Endothelial cell (in vitro differentiated cells): ENCODE measurements around the gene RNU5B-1. TPM values are rescaled to one million over a fixed set of nuclear protein-coding genes. Genes with fewer than 3 reads are reported as not detected.
"Not testable (repeated sequence)": the region's sequence is repeated elsewhere in the genome, so short reads cannot be mapped to it uniquely, and the experiment has no call there.

Experiments used
- DNase-seq: peaks from one replicate; pipeline ENCODE4 v3.0.0; 2021; ENCODE audit warnings: low spot score
- H3K27ac Mint-ChIP-seq: one replicate; pipeline ENCODE4 v1.8.0; 2021; ENCODE audit warnings: mixed read lengths, inconsistent platforms; ENCODE audit not compliant: unreplicated experiment
- H3K27me3 Mint-ChIP-seq: one replicate; pipeline ENCODE4 v1.8.0; 2021; ENCODE audit warnings: mild to moderate bottlenecking, moderate library complexity, mixed read lengths, inconsistent platforms; ENCODE audit not compliant: unreplicated experiment
- H3K36me3 Mint-ChIP-seq: one replicate; pipeline ENCODE4 v1.8.0; 2021; ENCODE audit warnings: mild to moderate bottlenecking, low read depth, mixed read lengths, inconsistent platforms; ENCODE audit not compliant: unreplicated experiment
- H3K4me1 Mint-ChIP-seq: one replicate; pipeline ENCODE4 v1.8.0; 2021; ENCODE audit warnings: mild to moderate bottlenecking, mixed read lengths, inconsistent platforms; ENCODE audit not compliant: unreplicated experiment
- H3K4me3 Mint-ChIP-seq: one replicate; pipeline ENCODE4 v1.8.0; 2021; ENCODE audit warnings: mild to moderate bottlenecking, mixed read lengths, inconsistent platforms; ENCODE audit not compliant: unreplicated experiment
- H3K9me3 Mint-ChIP-seq: one replicate; pipeline ENCODE4 v1.8.0; 2021; ENCODE audit warnings: mixed read lengths, inconsistent platforms; ENCODE audit not compliant: unreplicated experiment
- CTCF ChIP-seq: fragments of 200-600 bp; sonication (generic); IDR thresholded peaks from one replicate; pipeline ENCODE4 v1.5.0; 2021; ENCODE audit warnings: antibody characterized with exemption; ENCODE audit not compliant: unreplicated experiment
- total RNA-seq: library from RNA; stranded (reverse); fragmentation: NEBNext Ultra II Directional; extraction: Animal tissue kit (Norgen Biotek cat#: 25700); gene quantifications from one replicate; pipeline ENCODE4 v1.2.1, GENCODE V29; 2021; ENCODE audit not compliant: unreplicated experiment

RNU5B-1 gene
- total RNA-seq, 1 donor from 2014 or later, result not detected

DNA sequence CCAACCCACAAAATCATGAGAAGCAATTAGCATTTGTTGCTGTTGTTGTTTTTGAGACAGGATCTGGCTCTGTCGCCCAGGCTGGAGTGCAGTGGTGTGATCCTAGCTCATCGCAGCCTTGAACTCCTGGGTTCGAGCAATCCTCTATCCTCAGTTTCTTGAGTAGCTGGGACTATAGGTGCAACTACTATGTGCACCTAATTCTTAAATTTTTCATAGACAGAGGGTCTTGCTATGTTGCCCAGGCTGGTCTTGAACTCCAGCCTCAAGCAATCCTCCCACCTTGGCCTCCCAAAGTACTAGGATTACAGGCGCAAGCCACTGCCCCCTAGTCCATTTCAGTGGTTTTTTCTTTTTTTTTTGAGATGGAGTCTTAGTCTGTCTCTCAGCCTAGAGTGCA lies 36.1 kb upstream of the RNU5B-1 start:
- no peaks in the 10 kb centered on the region for H3K27me3 Mint-ChIP-seq
- DNase-seq, result no peak
- H3K36me3 Mint-ChIP-seq, result no peaks in the 10 kb centered on the region
- no peaks in the 10 kb centered on the region for H3K9me3 Mint-ChIP-seq
- no peaks in the 10 kb centered on the region for H3K4me1 Mint-ChIP-seq
- no peak overlapping the region for H3K27ac Mint-ChIP-seq
- no peak for TF ChIP-seq CTCF
- H3K4me3 Mint-ChIP-seq, result no peak overlapping the region

DNA sequence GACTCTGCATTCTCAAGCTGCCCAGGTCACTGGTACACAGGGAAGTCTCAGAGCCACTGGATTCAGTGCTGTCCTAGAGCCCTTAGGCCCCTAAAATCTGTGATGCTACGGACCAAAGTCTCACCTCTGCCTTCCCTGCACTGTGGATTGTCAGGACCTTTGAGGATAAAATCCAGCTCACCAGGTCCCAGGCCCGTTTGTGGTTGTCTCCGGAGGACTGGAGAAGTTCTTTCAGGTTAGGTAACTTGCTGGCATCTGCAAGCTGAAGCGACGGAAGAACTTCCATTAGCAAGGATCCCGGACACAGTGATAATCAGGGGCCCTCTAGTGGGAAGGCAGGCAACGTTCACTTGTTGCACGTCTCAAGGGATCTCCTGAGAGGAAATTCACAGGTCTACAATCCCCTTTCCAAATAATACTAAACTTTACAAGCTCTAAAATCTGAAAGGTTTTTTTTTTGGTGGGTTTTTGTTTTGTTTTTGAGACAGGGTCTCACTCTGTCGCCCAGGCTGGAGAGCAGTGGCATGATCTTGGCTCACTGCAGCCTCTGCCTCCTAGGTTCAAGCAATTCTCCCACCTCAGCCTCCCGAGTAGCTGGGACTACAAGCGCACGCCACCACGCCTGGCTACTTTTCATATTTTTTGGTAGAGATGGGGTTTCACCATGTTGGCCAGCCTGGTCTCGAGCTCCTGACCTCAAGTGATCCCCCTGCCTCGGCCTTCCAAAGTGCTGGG lies 33.5 kb upstream of the RNU5B-1 start:
- not testable (repeated sequence) for H3K4me3 Mint-ChIP-seq, H3K4me1 Mint-ChIP-seq, H3K9me3 Mint-ChIP-seq, H3K36me3 Mint-ChIP-seq, H3K27ac Mint-ChIP-seq, H3K27me3 Mint-ChIP-seq
- TF ChIP-seq CTCF, result peak; percentile 53
- peak; percentile 54 for DNase-seq

- no peak for DNase-seq
- TF ChIP-seq CTCF, result no peak
- Mint-ChIP-seq H3K4me1 (no peaks in the 10 kb centered on the region), H3K4me3 (no peak overlapping the region), H3K9me3 (no peaks in the 10 kb centered on the region), H3K27me3 (peaks cover 2% of the 10 kb centered on the region), H3K36me3 (peaks cover 4% of the 10 kb centered on the region), H3K27ac (no peak overlapping the region)
These were observed 29.3 kb upstream of the RNU5B-1 start for GRCh38 chr15:65275104-65275727.

- Mint-ChIP-seq H3K36me3 (peaks cover 4% of the 10 kb centered on the region), H3K4me3 (no peak overlapping the region), H3K9me3 (no peaks in the 10 kb centered on the region), H3K27ac (no peak overlapping the region), H3K27me3 (peaks cover 4% of the 10 kb centered on the region), H3K4me1 (no peaks in the 10 kb centered on the region)
- no peak for DNase-seq
- TF ChIP-seq CTCF, result no peak
These were observed 28.8 kb upstream of the RNU5B-1 start for GRCh38 chr15:65275728-65276126.

DNA sequence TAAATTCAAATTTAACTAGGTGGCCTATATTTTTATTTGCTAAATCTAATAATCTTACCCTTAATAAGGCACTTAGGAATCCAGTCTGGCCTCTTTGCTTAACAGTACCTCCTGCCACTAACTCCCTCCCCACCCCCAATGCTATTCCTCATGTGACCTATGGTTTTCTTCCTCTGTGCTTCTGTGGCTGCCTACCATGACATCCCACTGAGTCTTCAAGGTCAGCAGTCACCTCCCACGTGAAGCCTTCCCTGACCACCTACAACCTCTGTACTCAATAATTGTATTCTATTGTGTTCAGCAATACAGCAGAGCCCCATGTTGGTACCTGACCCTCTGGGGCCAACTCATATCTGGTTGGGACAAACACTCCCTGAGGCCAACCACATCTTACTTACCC lies 27.5 kb upstream of the RNU5B-1 start:
- peaks cover 4% of the 10 kb centered on the region for H3K27me3 Mint-ChIP-seq
- no peaks in the 10 kb centered on the region for H3K9me3 Mint-ChIP-seq
- no peak for DNase-seq
- H3K4me3 Mint-ChIP-seq, result no peak overlapping the region
- peaks cover 4% of the 10 kb centered on the region for H3K36me3 Mint-ChIP-seq
- H3K4me1 Mint-ChIP-seq, result no peaks in the 10 kb centered on the region
- H3K27ac Mint-ChIP-seq, result no peak overlapping the region
- TF ChIP-seq CTCF, result no peak
